Neural cell (in vitro differentiated cells): ENCODE measurements around the gene TMC6. TPM values are rescaled to one million over a fixed set of nuclear protein-coding genes. Genes with fewer than 3 reads are reported as not detected.

Experiments used
- H2AFZ ChIP-seq: fragments of 200-600, 300-800 bp; sonication (generic), shearing (Covaris generic); 2 replicates; pipeline ENCODE4 v1.6.0; 2014; ENCODE audit warnings: low read depth, mild to moderate bottlenecking, antibody characterized with exemption, low read length, moderate library complexity
- H3F3A ChIP-seq: fragments of 200-600 bp; shearing (Covaris generic); 2 replicates; pipeline ENCODE4 v1.6.1; 2016; ENCODE audit warnings: mild to moderate bottlenecking, moderate library complexity, mixed read lengths, antibody characterized with exemption, low read length; ENCODE audit not compliant: insufficient read depth, poor library complexity, severe bottlenecking
- H3K27ac ChIP-seq: fragments of 200-600, 300-800 bp; sonication (generic), shearing (Covaris generic); 2 replicates; pipeline ENCODE4 v1.5.1; 2014; ENCODE audit warnings: mild to moderate bottlenecking, low read length, moderate library complexity
- H3K27me3 ChIP-seq: fragments of 300-800, 200-600 bp; sonication (generic), shearing (Covaris generic); 2 replicates; pipeline ENCODE4 v1.6.0; 2014; ENCODE audit warnings: mild to moderate bottlenecking, low read depth, low read length, moderate library complexity; ENCODE audit not compliant: insufficient read depth
- H3K36me3 ChIP-seq: fragments of 300-800, 200-600 bp; sonication (generic), shearing (Covaris generic); 2 replicates; pipeline ENCODE4 v1.5.1; 2014; ENCODE audit warnings: mild to moderate bottlenecking, antibody characterized with exemption, low read length, moderate library complexity; ENCODE audit not compliant: insufficient read depth
- H3K4me2 ChIP-seq: fragments of 300-800, 200-600 bp; sonication (generic), shearing (Covaris generic); 2 replicates; pipeline ENCODE4 v1.6.0; 2014; ENCODE audit warnings: mild to moderate bottlenecking, low read length
- H3K4me3 ChIP-seq: fragments of 300-800, 200-600 bp; sonication (generic), shearing (Covaris generic); 2 replicates; pipeline ENCODE4 v1.5.1; 2014; ENCODE audit warnings: mild to moderate bottlenecking, low read length, moderate library complexity
- H3K79me2 ChIP-seq: fragments of 200-600 bp; shearing (Covaris generic); replicated peaks from 2 replicates; pipeline ENCODE4 v1.6.0; 2014; ENCODE audit warnings: mild to moderate bottlenecking, low read length, moderate library complexity; ENCODE audit not compliant: insufficient read depth
- H3K9ac ChIP-seq: fragments of 300-800, 200-600 bp; sonication (generic), shearing (Covaris generic); 2 replicates; pipeline ENCODE4 v1.6.1; 2016; ENCODE audit warnings: mild to moderate bottlenecking, low read length, mixed read lengths
- H3K9me2 ChIP-seq: fragments of 200-600 bp; shearing (Covaris generic); 2 replicates; pipeline ENCODE4 v1.6.1; 2016; ENCODE audit warnings: mild to moderate bottlenecking, low read length, mixed read lengths; ENCODE audit not compliant: insufficient read depth
- H3K9me3 ChIP-seq: fragments of 200-600, 300-800 bp; sonication (generic), shearing (Covaris generic); 2 replicates; pipeline ENCODE4 v1.6.1; 2016; ENCODE audit warnings: mild to moderate bottlenecking, mixed run types, low read length, moderate library complexity, mixed read lengths
- H4K20me1 ChIP-seq: fragments of 200-600 bp; shearing (Covaris generic); 2 replicates; pipeline ENCODE4 v1.6.1; 2016; ENCODE audit warnings: mild to moderate bottlenecking, mixed run types; ENCODE audit not compliant: insufficient read depth
- EP300 ChIP-seq: fragments of 450-650 bp; conservative IDR thresholded peaks from 2 replicates; pipeline ENCODE4 v1.6.1; 2014; ENCODE audit warnings: antibody characterized with exemption, mild to moderate bottlenecking, moderate library complexity; ENCODE audit not compliant: poor library complexity, severe bottlenecking
- EZH2 ChIP-seq: fragments of 200-600, 300-800 bp; shearing (Covaris generic), sonication (generic); IDR thresholded peaks from 2 replicates; pipeline ENCODE4 v1.6.1; 2014; ENCODE audit warnings: antibody characterized with exemption, low read length, borderline replicate concordance, mild to moderate bottlenecking; ENCODE audit not compliant: insufficient read depth, poor library complexity, severe bottlenecking
- MXI1 ChIP-seq: fragments of 450-650 bp; conservative IDR thresholded peaks from 2 replicates; pipeline ENCODE4 v1.6.1; 2014; ENCODE audit warnings: antibody characterized with exemption, mild to moderate bottlenecking; ENCODE audit not compliant: poor library complexity, severe bottlenecking
- POLR2AphosphoS5 ChIP-seq: IDR thresholded peaks from 2 replicates; pipeline ENCODE4 v1.6.1; 2012
- RAD21 ChIP-seq: fragments of 450-650 bp; conservative IDR thresholded peaks from 2 replicates; pipeline ENCODE4 v1.6.1; 2014; ENCODE audit warnings: antibody characterized with exemption, mild to moderate bottlenecking, moderate library complexity
- REST ChIP-seq: IDR thresholded peaks from 2 replicates; pipeline ENCODE4 v1.6.1; 2012; ENCODE audit warnings: borderline replicate concordance
- SMC3 ChIP-seq: fragments of 450-650 bp; conservative IDR thresholded peaks from 2 replicates; pipeline ENCODE4 v1.6.1; 2014; ENCODE audit warnings: antibody characterized with exemption, mild to moderate bottlenecking, moderate library complexity; ENCODE audit not compliant: poor library complexity
- TAF1 ChIP-seq: IDR thresholded peaks from 2 replicates; pipeline ENCODE4 v1.6.1; 2012; ENCODE audit warnings: low read depth
- polyA plus RNA-seq: library from polyadenylated mRNA; depleted of rRNA; stranded (reverse); fragments of >200 nt; gene quantifications from 2 replicates; pipeline ENCODE4 v1.2.3, GENCODE V29; 2014
- TF ChIP-seq, protein P1 (sequence below): fragments of 450-650 bp; IDR thresholded peaks from 2 replicates; pipeline ENCODE4 v1.5.1; 2014; ENCODE audit warnings: antibody characterized with exemption, mild to moderate bottlenecking, moderate library complexity; ENCODE audit not compliant: poor library complexity, severe bottlenecking

TMC6 gene
- polyA plus RNA-seq, 1 donor from 2014 or later = 0.16 TPM

DNA sequence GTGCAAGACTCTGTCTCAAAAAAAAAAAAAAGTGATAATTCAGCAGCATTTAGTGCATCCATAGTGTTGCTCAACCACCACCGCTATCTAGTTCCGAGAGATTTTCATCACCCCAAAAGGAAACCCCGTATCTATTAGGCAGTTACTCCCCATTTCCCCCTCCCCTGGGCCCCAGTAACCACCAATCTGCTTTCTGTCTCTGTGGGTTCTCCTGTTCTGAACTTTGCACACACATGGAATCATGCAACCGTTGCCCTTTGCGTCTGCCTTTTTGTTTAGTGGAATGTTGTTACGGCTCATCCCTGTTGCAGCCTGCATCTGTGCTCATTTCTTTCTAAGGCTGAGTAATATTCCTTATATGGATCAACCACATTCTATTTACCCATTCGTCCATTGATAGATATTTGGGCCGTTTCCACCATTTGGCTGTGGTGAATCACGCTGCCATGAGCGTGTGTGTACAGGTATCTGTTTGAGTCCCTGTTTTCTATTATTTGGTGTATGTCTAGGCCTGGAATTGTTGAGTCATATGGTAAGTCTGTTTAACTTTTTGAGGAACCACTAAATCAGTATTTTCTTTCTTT lies 31.1 kb upstream of the TMC6 start:
- H3K4me2 ChIP-seq = no peak overlapping the region
- no peak overlapping the region for H2AFZ ChIP-seq
- H3K27me3 ChIP-seq = no peaks in the 10 kb centered on the region
- H3K27ac ChIP-seq = no peak overlapping the region
- H3K9me2 ChIP-seq = no peaks in the 10 kb centered on the region
- no peaks in the 10 kb centered on the region for H3F3A ChIP-seq
- no peaks in the 10 kb centered on the region for H3K36me3 ChIP-seq
- H4K20me1 ChIP-seq = no peaks in the 10 kb centered on the region
- H3K79me2 ChIP-seq = no peaks in the 10 kb centered on the region
- no peak for TF ChIP-seq SMC3
- TF ChIP-seq, protein P1, sequence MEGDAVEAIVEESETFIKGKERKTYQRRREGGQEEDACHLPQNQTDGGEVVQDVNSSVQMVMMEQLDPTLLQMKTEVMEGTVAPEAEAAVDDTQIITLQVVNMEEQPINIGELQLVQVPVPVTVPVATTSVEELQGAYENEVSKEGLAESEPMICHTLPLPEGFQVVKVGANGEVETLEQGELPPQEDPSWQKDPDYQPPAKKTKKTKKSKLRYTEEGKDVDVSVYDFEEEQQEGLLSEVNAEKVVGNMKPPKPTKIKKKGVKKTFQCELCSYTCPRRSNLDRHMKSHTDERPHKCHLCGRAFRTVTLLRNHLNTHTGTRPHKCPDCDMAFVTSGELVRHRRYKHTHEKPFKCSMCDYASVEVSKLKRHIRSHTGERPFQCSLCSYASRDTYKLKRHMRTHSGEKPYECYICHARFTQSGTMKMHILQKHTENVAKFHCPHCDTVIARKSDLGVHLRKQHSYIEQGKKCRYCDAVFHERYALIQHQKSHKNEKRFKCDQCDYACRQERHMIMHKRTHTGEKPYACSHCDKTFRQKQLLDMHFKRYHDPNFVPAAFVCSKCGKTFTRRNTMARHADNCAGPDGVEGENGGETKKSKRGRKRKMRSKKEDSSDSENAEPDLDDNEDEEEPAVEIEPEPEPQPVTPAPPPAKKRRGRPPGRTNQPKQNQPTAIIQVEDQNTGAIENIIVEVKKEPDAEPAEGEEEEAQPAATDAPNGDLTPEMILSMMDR = no peak
- no peak for TF ChIP-seq REST
- TF ChIP-seq TAF1 = no peak
- TF ChIP-seq EP300 = no peak
- TF ChIP-seq POLR2AphosphoS5 = no peak
- no peak for TF ChIP-seq EZH2
- TF ChIP-seq RAD21 = no peak
- no peak for TF ChIP-seq MXI1
- no peak overlapping the region for H3K4me3 ChIP-seq
- H3K9me3 ChIP-seq = no peaks in the 10 kb centered on the region
- no peak overlapping the region for H3K9ac ChIP-seq

GRCh38 chr17:78154903-78155811 lies 26.6 kb upstream of the TMC6 start:
- Histone ChIP-seq H3F3A (no peaks in the 10 kb centered on the region), H3K9me2 (no peaks in the 10 kb centered on the region), H3K27me3 (no peaks in the 10 kb centered on the region), H3K27ac (no peak overlapping the region), H3K4me3 (no peak overlapping the region), H3K9me3 (no peaks in the 10 kb centered on the region), H3K9ac (no peak overlapping the region), H2AFZ (no peak overlapping the region), H4K20me1 (no peaks in the 10 kb centered on the region), H3K36me3 (no peaks in the 10 kb centered on the region), H3K4me2 (no peak overlapping the region), H3K79me2 (no peaks in the 10 kb centered on the region)
- no peak for TF ChIP-seq TAF1
- TF ChIP-seq SMC3 = no peak
- no peak for TF ChIP-seq RAD21
- no peak for TF ChIP-seq REST
- no peak for TF ChIP-seq POLR2AphosphoS5
- TF ChIP-seq EP300 = no peak
- TF ChIP-seq MXI1 = no peak
- TF ChIP-seq, protein P1 = no peak
- TF ChIP-seq EZH2 = no peak
